ENCODE data around the gene HORMAD2.
"Not testable (repeated sequence)": the region's sequence is repeated elsewhere in the genome, so short reads cannot be mapped to it uniquely, and the experiment has no call there.

The HORMAD2 gene

GRCh38 chr22:30086496-30086895 is 6.2 kb downstream of the HORMAD2 start:
- Histone ChIP-seq H3K4me1 (ENCODE audit: control insufficient read depth in 1 of 2, insufficient read depth in 2 of 2, low read length in 2 of 2) (no peaks in the 10 kb centered on the region), H3K4me3 (ENCODE audit: low read depth in 1 of 2, low read length in 2 of 2) (no peak overlapping the region), H3K27me3 (ENCODE audit: low read depth, low read length) (no peaks in the 10 kb centered on the region), H3K36me3 (ENCODE audit: control insufficient read depth in 1 of 2, insufficient read depth in 2 of 2, low read length in 2 of 2) (no peaks in the 10 kb centered on the region), H3K9me3 (ENCODE audit: control insufficient read depth in 1 of 2, low read length in 2 of 2) (no peaks in the 10 kb centered on the region), H3K27ac (ENCODE audit: low read length) (no peak overlapping the region)

- not testable (repeated sequence) for H3K27ac ChIP-seq (ENCODE audit: low read length); H3K4me1 ChIP-seq (ENCODE audit: control insufficient read depth in 1 of 2, insufficient read depth in 2 of 2, low read length in 2 of 2); H3K4me3 ChIP-seq (ENCODE audit: low read depth in 1 of 2, low read length in 2 of 2); H3K36me3 ChIP-seq (ENCODE audit: control insufficient read depth in 1 of 2, insufficient read depth in 2 of 2, low read length in 2 of 2); H3K27me3 ChIP-seq (ENCODE audit: low read depth, low read length); H3K9me3 ChIP-seq (ENCODE audit: control insufficient read depth in 1 of 2, low read length in 2 of 2)
These were observed 6.8 kb downstream of the HORMAD2 start for GRCh38 chr22:30087037-30087436.

GRCh38 chr22:30087611-30088010 is 7.3 kb downstream of the HORMAD2 start:
- H3K36me3 ChIP-seq (ENCODE audit: control insufficient read depth in 1 of 2, insufficient read depth in 2 of 2, low read length in 2 of 2): no peaks in the 10 kb centered on the region
- H3K4me3 ChIP-seq (ENCODE audit: low read depth in 1 of 2, low read length in 2 of 2): no peak overlapping the region
- peaks cover 0 to 2% of the 10 kb centered on the region in 2 donors for H3K9me3 ChIP-seq (ENCODE audit: control insufficient read depth in 1 of 2, low read length in 2 of 2)
- no peaks in the 10 kb centered on the region for H3K4me1 ChIP-seq (ENCODE audit: control insufficient read depth in 1 of 2, insufficient read depth in 2 of 2, low read length in 2 of 2)
- H3K27ac ChIP-seq (ENCODE audit: low read length): no peak overlapping the region
- no peaks in the 10 kb centered on the region for H3K27me3 ChIP-seq (ENCODE audit: low read depth, low read length)

GRCh38 chr22:30088468-30088867 is 8.2 kb downstream of the HORMAD2 start:
- H3K27ac ChIP-seq (ENCODE audit: low read length): no peak overlapping the region
- H3K4me3 ChIP-seq (ENCODE audit: low read depth in 1 of 2, low read length in 2 of 2): no peak overlapping the region
- no peaks in the 10 kb centered on the region for H3K27me3 ChIP-seq (ENCODE audit: low read depth, low read length)
- H3K36me3 ChIP-seq (ENCODE audit: control insufficient read depth in 1 of 2, insufficient read depth in 2 of 2, low read length in 2 of 2): no peaks in the 10 kb centered on the region
- H3K4me1 ChIP-seq (ENCODE audit: control insufficient read depth in 1 of 2, insufficient read depth in 2 of 2, low read length in 2 of 2): no peaks in the 10 kb centered on the region
- peaks cover 0 to 3% of the 10 kb centered on the region in 2 donors for H3K9me3 ChIP-seq (ENCODE audit: control insufficient read depth in 1 of 2, low read length in 2 of 2)

- Histone ChIP-seq H3K4me3 (ENCODE audit: low read depth in 1 of 2, low read length in 2 of 2) (no peak overlapping the region), H3K27ac (ENCODE audit: low read length) (no peak overlapping the region), H3K9me3 (ENCODE audit: control insufficient read depth in 1 of 2, low read length in 2 of 2) (peaks cover 0 to 3% of the 10 kb centered on the region in 2 donors), H3K27me3 (ENCODE audit: low read depth, low read length) (no peaks in the 10 kb centered on the region), H3K4me1 (ENCODE audit: control insufficient read depth in 1 of 2, insufficient read depth in 2 of 2, low read length in 2 of 2) (no peaks in the 10 kb centered on the region), H3K36me3 (ENCODE audit: control insufficient read depth in 1 of 2, insufficient read depth in 2 of 2, low read length in 2 of 2) (no peaks in the 10 kb centered on the region)
These were observed 9.4 kb downstream of the HORMAD2 start for GRCh38 chr22:30089655-30089974.

GRCh38 chr22:30092686-30093085 is 12.4 kb downstream of the HORMAD2 start:
- H3K9me3 ChIP-seq (ENCODE audit: control insufficient read depth in 1 of 2, low read length in 2 of 2): peaks cover 0 to 3% of the 10 kb centered on the region in 2 donors
- no peaks in the 10 kb centered on the region for H3K4me1 ChIP-seq (ENCODE audit: control insufficient read depth in 1 of 2, insufficient read depth in 2 of 2, low read length in 2 of 2)
- H3K36me3 ChIP-seq (ENCODE audit: control insufficient read depth in 1 of 2, insufficient read depth in 2 of 2, low read length in 2 of 2): no peaks in the 10 kb centered on the region
- H3K27me3 ChIP-seq (ENCODE audit: low read depth, low read length): no peaks in the 10 kb centered on the region
- no peak overlapping the region for H3K27ac ChIP-seq (ENCODE audit: low read length)
- H3K4me3 ChIP-seq (ENCODE audit: low read depth in 1 of 2, low read length in 2 of 2): no peak overlapping the region

- Histone ChIP-seq H3K9me3 (ENCODE audit: control insufficient read depth in 1 of 2, low read length in 2 of 2) (peaks cover 0 to 3% of the 10 kb centered on the region in 2 donors), H3K27ac (ENCODE audit: low read length) (no peak overlapping the region), H3K36me3 (ENCODE audit: control insufficient read depth in 1 of 2, insufficient read depth in 2 of 2, low read length in 2 of 2) (no peaks in the 10 kb centered on the region), H3K4me3 (ENCODE audit: low read depth in 1 of 2, low read length in 2 of 2) (no peak overlapping the region), H3K27me3 (ENCODE audit: low read depth, low read length) (no peaks in the 10 kb centered on the region), H3K4me1 (ENCODE audit: control insufficient read depth in 1 of 2, insufficient read depth in 2 of 2, low read length in 2 of 2) (no peaks in the 10 kb centered on the region)
These were observed 14.5 kb downstream of the HORMAD2 start for GRCh38 chr22:30094804-30095203.

- H3K27me3 ChIP-seq (ENCODE audit: low read depth, low read length): no peaks in the 10 kb centered on the region
- H3K9me3 ChIP-seq (ENCODE audit: control insufficient read depth in 1 of 2, low read length in 2 of 2): no peaks in the 10 kb centered on the region
- H3K4me1 ChIP-seq (ENCODE audit: control insufficient read depth in 1 of 2, insufficient read depth in 2 of 2, low read length in 2 of 2): no peaks in the 10 kb centered on the region
- no peak overlapping the region for H3K27ac ChIP-seq (ENCODE audit: low read length)
- no peaks in the 10 kb centered on the region for H3K36me3 ChIP-seq (ENCODE audit: control insufficient read depth in 1 of 2, insufficient read depth in 2 of 2, low read length in 2 of 2)
- H3K4me3 ChIP-seq (ENCODE audit: low read depth in 1 of 2, low read length in 2 of 2): no peak overlapping the region
These were observed 17.6 kb downstream of the HORMAD2 start for GRCh38 chr22:30097861-30098260.

GRCh38 chr22:30100770-30101169 is 20.5 kb downstream of the HORMAD2 start:
- H3K27me3 ChIP-seq (ENCODE audit: low read depth, low read length); H3K27ac ChIP-seq (ENCODE audit: low read length); H3K9me3 ChIP-seq (ENCODE audit: control insufficient read depth in 1 of 2, low read length in 2 of 2); H3K36me3 ChIP-seq (ENCODE audit: control insufficient read depth in 1 of 2, insufficient read depth in 2 of 2, low read length in 2 of 2); H3K4me3 ChIP-seq (ENCODE audit: low read depth in 1 of 2, low read length in 2 of 2); H3K4me1 ChIP-seq (ENCODE audit: control insufficient read depth in 1 of 2, insufficient read depth in 2 of 2, low read length in 2 of 2): not testable (repeated sequence)

- Histone ChIP-seq H3K27ac (ENCODE audit: low read length) (no peak overlapping the region), H3K4me3 (ENCODE audit: low read depth in 1 of 2, low read length in 2 of 2) (no peak overlapping the region), H3K9me3 (ENCODE audit: control insufficient read depth in 1 of 2, low read length in 2 of 2) (no peaks in the 10 kb centered on the region), H3K4me1 (ENCODE audit: control insufficient read depth in 1 of 2, insufficient read depth in 2 of 2, low read length in 2 of 2) (no peaks in the 10 kb centered on the region), H3K36me3 (ENCODE audit: control insufficient read depth in 1 of 2, insufficient read depth in 2 of 2, low read length in 2 of 2) (no peaks in the 10 kb centered on the region), H3K27me3 (ENCODE audit: low read depth, low read length) (no peaks in the 10 kb centered on the region)
These were observed 24.4 kb downstream of the HORMAD2 start for GRCh38 chr22:30104501-30105156.

- no peaks in the 10 kb centered on the region for H3K27me3 ChIP-seq (ENCODE audit: low read depth, low read length)
- no peak overlapping the region for H3K4me3 ChIP-seq (ENCODE audit: low read depth in 1 of 2, low read length in 2 of 2)
- H3K9me3 ChIP-seq (ENCODE audit: control insufficient read depth in 1 of 2, low read length in 2 of 2): no peaks in the 10 kb centered on the region
- H3K36me3 ChIP-seq (ENCODE audit: control insufficient read depth in 1 of 2, insufficient read depth in 2 of 2, low read length in 2 of 2): no peaks in the 10 kb centered on the region
- H3K4me1 ChIP-seq (ENCODE audit: control insufficient read depth in 1 of 2, insufficient read depth in 2 of 2, low read length in 2 of 2): no peaks in the 10 kb centered on the region
- no peak overlapping the region for H3K27ac ChIP-seq (ENCODE audit: low read length)
These were observed 25.2 kb downstream of the HORMAD2 start for GRCh38 chr22:30105483-30105882.

- Histone ChIP-seq H3K36me3 (ENCODE audit: control insufficient read depth in 1 of 2, insufficient read depth in 2 of 2, low read length in 2 of 2) (no peaks in the 10 kb centered on the region), H3K27ac (ENCODE audit: low read length) (no peak overlapping the region), H3K9me3 (ENCODE audit: control insufficient read depth in 1 of 2, low read length in 2 of 2) (no peaks in the 10 kb centered on the region), H3K27me3 (ENCODE audit: low read depth, low read length) (no peaks in the 10 kb centered on the region), H3K4me3 (ENCODE audit: low read depth in 1 of 2, low read length in 2 of 2) (no peak overlapping the region), H3K4me1 (ENCODE audit: control insufficient read depth in 1 of 2, insufficient read depth in 2 of 2, low read length in 2 of 2) (no peaks in the 10 kb centered on the region)
These were observed 33.2 kb downstream of the HORMAD2 start for GRCh38 chr22:30113494-30113893.
